ENCODE measurements around the gene GALNT15. TPM values are rescaled to one million over a fixed set of nuclear protein-coding genes. Genes with fewer than 3 reads are reported as not detected.

GALNT15 gene, protein sequence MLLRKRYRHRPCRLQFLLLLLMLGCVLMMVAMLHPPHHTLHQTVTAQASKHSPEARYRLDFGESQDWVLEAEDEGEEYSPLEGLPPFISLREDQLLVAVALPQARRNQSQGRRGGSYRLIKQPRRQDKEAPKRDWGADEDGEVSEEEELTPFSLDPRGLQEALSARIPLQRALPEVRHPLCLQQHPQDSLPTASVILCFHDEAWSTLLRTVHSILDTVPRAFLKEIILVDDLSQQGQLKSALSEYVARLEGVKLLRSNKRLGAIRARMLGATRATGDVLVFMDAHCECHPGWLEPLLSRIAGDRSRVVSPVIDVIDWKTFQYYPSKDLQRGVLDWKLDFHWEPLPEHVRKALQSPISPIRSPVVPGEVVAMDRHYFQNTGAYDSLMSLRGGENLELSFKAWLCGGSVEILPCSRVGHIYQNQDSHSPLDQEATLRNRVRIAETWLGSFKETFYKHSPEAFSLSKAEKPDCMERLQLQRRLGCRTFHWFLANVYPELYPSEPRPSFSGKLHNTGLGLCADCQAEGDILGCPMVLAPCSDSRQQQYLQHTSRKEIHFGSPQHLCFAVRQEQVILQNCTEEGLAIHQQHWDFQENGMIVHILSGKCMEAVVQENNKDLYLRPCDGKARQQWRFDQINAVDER
- total RNA-seq (1 to 10 TPM; 2.8 to 9.7 TPM), polyA plus RNA-seq (1 to 10 TPM; 6.8 to 8.4 TPM)
- long read RNA-seq, donor 1: 0 reads
- long read RNA-seq, donor 2: 0 reads
- long read RNA-seq, donor 3: 0 reads
- long read RNA-seq, donor 4: 0 reads
- long read RNA-seq, donor 5: 0 reads

DNA sequence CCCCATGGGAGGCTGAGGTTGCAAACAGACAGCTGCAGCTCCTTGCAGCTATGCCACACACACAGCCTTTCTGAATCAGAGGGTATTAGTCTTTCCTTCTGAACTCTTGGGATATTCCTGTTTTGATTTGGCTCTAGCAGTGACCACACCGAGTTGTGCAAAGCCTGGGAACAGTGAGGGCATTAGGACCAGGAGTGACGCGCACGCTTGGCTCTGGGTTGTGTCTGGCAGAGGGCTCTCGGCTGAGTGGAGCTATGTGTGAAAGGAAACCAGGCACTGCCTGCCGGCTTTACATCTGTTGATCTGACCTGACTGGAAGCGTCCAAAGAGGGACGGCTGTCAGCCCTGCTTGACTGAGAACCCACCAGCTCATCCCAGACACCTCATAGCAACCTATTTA lies at the start of gene GALNT15:
Gene GALNT15, plus strand, starts transcription at position 292 of the 400 bp plus-strand sequence. CDS start 472 bp downstream, outside the sequence.
- no peak within 1 kb of the TSS for H3K9ac ChIP-seq (ENCODE audit: insufficient read depth in 1 of 2, low read length in 2 of 2)
- DNase-seq (peak; percentile 89 to 93 (median 92)), ATAC-seq (ENCODE audit: insufficient read depth, low FRiP score) (peak; percentile 58)
- H3K4me3 ChIP-seq: peak within 1 kb of the TSS; percentile 1
- H3K9me3 ChIP-seq (ENCODE audit: control insufficient read depth in 4 of 4, insufficient read depth in 3 of 4, low read length in 3 of 4): peaks cover 0 to 4% (median 0%) of the 10 kb centered on the region in 4 donors
- H3K4me1 ChIP-seq (ENCODE audit: control insufficient read depth in 5 of 5, insufficient read depth in 5 of 5, low read length in 5 of 5): peaks cover 3 to 24% (median 17%) of the 10 kb centered on the region in 5 donors
- H3K27me3 ChIP-seq (ENCODE audit: control insufficient read depth in 3 of 3, insufficient read depth in 3 of 3, low read length in 2 of 3): peaks cover 0 to 3% (median 0%) of the 10 kb centered on the region in 3 donors
- 22 to 49% methylated on average over 8 of the region's 8 CpGs for WGBS, 2 donors
- peak within 1 kb of the TSS; percentile 7 to 63 for H3K27ac ChIP-seq (ENCODE audit: low read depth in 1 of 2, low read length in 1 of 2)
- TF ChIP-seq, protein P1, sequence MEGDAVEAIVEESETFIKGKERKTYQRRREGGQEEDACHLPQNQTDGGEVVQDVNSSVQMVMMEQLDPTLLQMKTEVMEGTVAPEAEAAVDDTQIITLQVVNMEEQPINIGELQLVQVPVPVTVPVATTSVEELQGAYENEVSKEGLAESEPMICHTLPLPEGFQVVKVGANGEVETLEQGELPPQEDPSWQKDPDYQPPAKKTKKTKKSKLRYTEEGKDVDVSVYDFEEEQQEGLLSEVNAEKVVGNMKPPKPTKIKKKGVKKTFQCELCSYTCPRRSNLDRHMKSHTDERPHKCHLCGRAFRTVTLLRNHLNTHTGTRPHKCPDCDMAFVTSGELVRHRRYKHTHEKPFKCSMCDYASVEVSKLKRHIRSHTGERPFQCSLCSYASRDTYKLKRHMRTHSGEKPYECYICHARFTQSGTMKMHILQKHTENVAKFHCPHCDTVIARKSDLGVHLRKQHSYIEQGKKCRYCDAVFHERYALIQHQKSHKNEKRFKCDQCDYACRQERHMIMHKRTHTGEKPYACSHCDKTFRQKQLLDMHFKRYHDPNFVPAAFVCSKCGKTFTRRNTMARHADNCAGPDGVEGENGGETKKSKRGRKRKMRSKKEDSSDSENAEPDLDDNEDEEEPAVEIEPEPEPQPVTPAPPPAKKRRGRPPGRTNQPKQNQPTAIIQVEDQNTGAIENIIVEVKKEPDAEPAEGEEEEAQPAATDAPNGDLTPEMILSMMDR (IDR thresholded peaks at IDR 0.05; ENCODE audit: control extremely low read depth, extremely low read depth): no peak
- H3K36me3 ChIP-seq (ENCODE audit: control insufficient read depth in 4 of 4, insufficient read depth in 4 of 4, low read length in 4 of 4): no peaks in the 10 kb centered on the region

DNA sequence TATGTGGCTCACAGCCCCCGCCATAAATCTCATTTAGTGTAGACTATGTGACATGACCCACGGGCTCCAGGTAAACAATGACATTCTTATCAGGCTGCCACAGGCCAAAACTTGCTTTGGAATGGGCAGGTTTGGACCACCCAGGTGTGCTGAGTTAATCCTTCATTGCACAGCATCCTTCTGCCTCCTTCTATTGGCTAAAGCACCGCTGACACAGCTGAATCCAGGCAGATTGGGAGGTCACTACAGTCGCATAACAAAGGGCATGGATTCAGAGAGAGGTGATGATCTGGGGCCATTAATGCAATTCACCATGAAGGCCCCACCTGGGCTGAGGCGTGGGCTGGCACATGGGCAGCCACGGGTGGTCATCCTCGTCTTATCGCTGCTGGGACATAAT lies 47.8 kb upstream of the GALNT15 start:
- Histone ChIP-seq H3K27me3 (ENCODE audit: control insufficient read depth in 3 of 3, insufficient read depth in 3 of 3, low read length in 2 of 3) (no peaks in the 10 kb centered on the region), H3K27ac (ENCODE audit: low read depth in 1 of 2, low read length in 1 of 2) (no peak overlapping the region), H3K9ac (ENCODE audit: insufficient read depth in 1 of 2, low read length in 2 of 2) (no peak overlapping the region), H3K9me3 (ENCODE audit: control insufficient read depth in 4 of 4, insufficient read depth in 3 of 4, low read length in 3 of 4) (no peaks in the 10 kb centered on the region), H3K4me3 (no peak overlapping the region), H3K36me3 (ENCODE audit: control insufficient read depth in 4 of 4, insufficient read depth in 4 of 4, low read length in 4 of 4) (no peaks in the 10 kb centered on the region), H3K4me1 (ENCODE audit: control insufficient read depth in 5 of 5, insufficient read depth in 5 of 5, low read length in 5 of 5) (peaks cover 0 to 7% (median 2%) of the 10 kb centered on the region in 5 donors)
- DNase-seq (no peak), ATAC-seq (ENCODE audit: insufficient read depth, low FRiP score) (no peak)
- WGBS, 2 donors: 90 to 94% methylated on average over 8 of the region's 8 CpGs
- TF ChIP-seq, protein P1 (IDR thresholded peaks at IDR 0.05; ENCODE audit: control extremely low read depth, extremely low read depth): no peak

DNA sequence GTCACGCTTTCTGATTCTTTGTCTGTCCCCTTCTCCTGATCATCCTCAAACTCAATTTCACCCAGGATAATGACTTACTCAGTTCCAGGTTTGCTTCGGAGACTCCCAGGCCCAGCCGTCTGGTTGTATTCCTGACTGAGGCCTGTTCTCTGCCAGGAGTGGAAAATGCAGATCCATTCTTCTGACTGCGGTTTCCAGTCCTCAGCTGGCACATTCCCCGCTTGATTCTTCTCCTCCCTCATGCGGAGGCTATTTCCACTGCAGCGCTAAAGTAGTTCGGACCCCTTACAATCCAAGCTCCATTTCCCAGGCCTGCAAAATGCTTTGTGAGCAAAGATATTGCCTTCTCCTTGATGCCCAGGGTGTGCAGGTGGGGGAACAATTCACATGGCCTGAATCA lies 47.2 kb upstream of the GALNT15 start:
- Histone ChIP-seq H3K27ac (ENCODE audit: low read depth in 1 of 2, low read length in 1 of 2) (no peak overlapping the region), H3K9ac (ENCODE audit: insufficient read depth in 1 of 2, low read length in 2 of 2) (no peak overlapping the region), H3K36me3 (ENCODE audit: control insufficient read depth in 4 of 4, insufficient read depth in 4 of 4, low read length in 4 of 4) (no peaks in the 10 kb centered on the region), H3K27me3 (ENCODE audit: control insufficient read depth in 3 of 3, insufficient read depth in 3 of 3, low read length in 2 of 3) (no peaks in the 10 kb centered on the region), H3K4me1 (ENCODE audit: control insufficient read depth in 5 of 5, insufficient read depth in 5 of 5, low read length in 5 of 5) (peaks cover 0 to 11% (median 4%) of the 10 kb centered on the region in 5 donors), H3K9me3 (ENCODE audit: control insufficient read depth in 4 of 4, insufficient read depth in 3 of 4, low read length in 3 of 4) (no peaks in the 10 kb centered on the region), H3K4me3 (no peak overlapping the region)
- TF ChIP-seq, protein P1 (IDR thresholded peaks at IDR 0.05; ENCODE audit: control extremely low read depth, extremely low read depth): no peak
- ATAC-seq (ENCODE audit: insufficient read depth, low FRiP score) (no peak), DNase-seq (no peak)
- WGBS, 2 donors: 93 to 96% methylated on average over 8 of the region's 8 CpGs

Measured in lung (tissue), 16 donors.